ENCODE results near the gene GCNA. TPM values are rescaled to one million over a fixed set of nuclear protein-coding genes. Genes with fewer than 3 reads are reported as not detected.

Gene GCNA
- polyA plus RNA-seq, 1 of the 3 experiments (the other 2 are of a cell fraction) = 1.8 TPM

DNA sequence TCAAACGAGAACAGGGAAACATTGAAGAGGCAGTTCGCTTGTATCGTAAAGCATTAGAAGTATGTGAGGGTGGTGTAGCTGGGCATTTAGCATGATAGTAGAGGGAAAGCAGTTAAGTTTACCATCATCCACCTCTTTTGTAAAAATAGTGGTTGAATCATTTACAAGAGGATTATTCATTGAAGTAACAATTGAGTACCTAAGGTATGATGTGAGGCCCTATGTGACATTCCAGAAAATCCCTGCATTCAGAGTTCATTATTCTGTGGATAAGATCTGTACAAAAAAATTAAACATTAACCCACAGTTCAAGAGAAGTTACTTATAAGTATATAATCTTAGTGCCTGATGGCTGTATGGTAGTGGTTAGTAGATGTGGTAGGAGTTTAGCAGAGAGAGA is 22.2 kb upstream of the GCNA start:
- Histone ChIP-seq H3K9me3 (no peaks in the 10 kb centered on the region), H4K20me1 (ENCODE audit: insufficient read depth) (no peaks in the 10 kb centered on the region; the same call in 1 of the 2 replicates), H3K79me2 (ENCODE audit: insufficient read depth) (peaks cover 36% of the 10 kb centered on the region), H3K4me1 (ENCODE audit: control insufficient read depth in 1 of 2, insufficient read depth in 2 of 2, low read depth in 1 of 2, low read length in 1 of 2) (no peaks in the 10 kb centered on the region), H3K36me3 (replicated peaks in 1 of 2; ENCODE audit: control insufficient read depth in 1 of 2, insufficient read depth in 2 of 2, low read length in 1 of 2) (peaks cover 23 to 41% of the 10 kb centered on the region in 2 experiments), H3F3A (replicated peaks; ENCODE audit: insufficient read depth) (no peaks in the 10 kb centered on the region), H3K9me2 (no peaks in the 10 kb centered on the region), H3K4me2 (no peak overlapping the region), H3K27me3 (ENCODE audit: insufficient read depth) (0 out of 2 replicates have a peak, but pooled peaks cover 13% of the 10 kb centered on the region), H3K9ac (no peak overlapping the region), H3K4me3 (ENCODE audit: low read depth in 2 of 2, low read length in 1 of 2) (no peak overlapping the region), H3K27ac (ENCODE audit: low read depth in 2 of 2, low read length in 1 of 2) (no peak overlapping the region), H2AFZ (ENCODE audit: low read depth) (no peak overlapping the region)
- POLR2A ChIA-PET = no interaction called here
- CTCF ChIA-PET = interaction anchor here (1.1 to 1.9 kb wide), 3 partner anchors 8 to 94 kb away, joined by 3 to 10 read pairs (median 5); no protein-coding TSS in a partner anchor
- 48% methylated on average over 3 of the region's 3 CpGs for WGBS (ENCODE audit: low lambda C conversion rate)
- TF ChIP-seq RCOR1 (IDR thresholded peaks at IDR 0.05; ENCODE audit: low read length) (no peak), REST (IDR thresholded peaks at IDR 0.05; ENCODE audit: low read depth, low read length) (no peak), ELF1 (IDR thresholded peaks at IDR 0.05) (no peak), YY1 (IDR thresholded peaks at IDR 0.05; ENCODE audit: low read depth) (no peak), EP300 (IDR thresholded peaks at IDR 0.05; ENCODE audit: borderline replicate concordance in 1 of 2, low read depth in 1 of 2, low read length in 1 of 2) (no peak), SMC3 (IDR thresholded peaks at IDR 0.05; ENCODE audit: low read depth, low read length) (no peak)
- no peak for DNase-seq

DNA sequence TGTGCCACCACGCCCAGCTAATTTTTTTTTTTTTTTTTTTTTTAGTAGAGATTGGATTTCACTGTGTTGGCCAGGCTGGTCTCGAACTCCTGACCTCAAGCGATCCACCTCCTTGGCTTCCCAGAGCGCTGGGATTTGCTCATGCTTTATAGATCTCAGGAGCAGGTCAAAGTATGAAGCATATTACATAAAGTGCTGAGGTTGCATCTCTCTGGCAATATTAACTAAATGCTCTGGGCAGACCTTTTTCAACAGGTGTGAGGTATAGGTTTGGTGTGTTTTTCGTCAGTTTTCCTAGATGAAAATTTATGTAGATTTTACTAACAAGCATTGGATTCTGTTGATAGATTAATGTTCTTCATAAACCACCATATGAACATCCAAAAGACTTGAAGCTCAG is 19.3 kb upstream of the GCNA start:
- H3K4me3 ChIP-seq (ENCODE audit: low read depth in 2 of 2, low read length in 1 of 2) = no peak overlapping the region
- POLR2A ChIA-PET = no interaction called here
- H2AFZ ChIP-seq (ENCODE audit: low read depth) = no peak overlapping the region
- no peak overlapping the region for H3K9ac ChIP-seq
- no peaks in the 10 kb centered on the region for H3K4me1 ChIP-seq (ENCODE audit: control insufficient read depth in 1 of 2, insufficient read depth in 2 of 2, low read depth in 1 of 2, low read length in 1 of 2)
- H3K9me2 ChIP-seq = no peaks in the 10 kb centered on the region
- H4K20me1 ChIP-seq (ENCODE audit: insufficient read depth) = peaks cover 4% of the 10 kb centered on the region; the same call in 1 of the 2 replicates
- peaks cover 43 to 51% of the 10 kb centered on the region in 2 experiments for H3K36me3 ChIP-seq (replicated peaks in 1 of 2; ENCODE audit: control insufficient read depth in 1 of 2, insufficient read depth in 2 of 2, low read length in 1 of 2)
- no peaks in the 10 kb centered on the region for H3F3A ChIP-seq (replicated peaks; ENCODE audit: insufficient read depth)
- DNase-seq = no peak
- H3K27ac ChIP-seq (ENCODE audit: low read depth in 2 of 2, low read length in 1 of 2) = no peak overlapping the region
- H3K27me3 ChIP-seq (ENCODE audit: insufficient read depth) = peaks cover 7% of the 10 kb centered on the region; the same call in 1 of the 2 replicates
- H3K79me2 ChIP-seq (ENCODE audit: insufficient read depth) = peaks cover 22% of the 10 kb centered on the region
- no peak overlapping the region for H3K4me2 ChIP-seq
- no peaks in the 10 kb centered on the region for H3K9me3 ChIP-seq
- CTCF ChIA-PET = no interaction called here
- 51% methylated on average over 5 of the region's 5 CpGs for WGBS (ENCODE audit: low lambda C conversion rate)
- TF ChIP-seq RAD21 (IDR thresholded peaks at IDR 0.05; ENCODE audit: low read length) = no peak
- no peak for TF ChIP-seq RXRA (IDR thresholded peaks at IDR 0.05; ENCODE audit: borderline replicate concordance, low read depth)
- TF ChIP-seq YY1 (IDR thresholded peaks at IDR 0.05; ENCODE audit: low read depth) = no peak
- no peak for TF ChIP-seq RCOR1 (IDR thresholded peaks at IDR 0.05; ENCODE audit: low read length)
- TF ChIP-seq TEAD4 (IDR thresholded peaks at IDR 0.05; ENCODE audit: borderline replicate concordance, insufficient read depth) = no peak
- TF ChIP-seq EZH2phosphoT487 (IDR thresholded peaks at IDR 0.05; ENCODE audit: borderline replicate concordance, low read depth) = no peak
- TF ChIP-seq MXI1 (IDR thresholded peaks at IDR 0.05; ENCODE audit: low read depth, low read length) = no peak
- TF ChIP-seq CHD2 (IDR thresholded peaks at IDR 0.05; ENCODE audit: low read length, partially characterized antibody) = no peak
- no peak for TF ChIP-seq TCF12 (IDR thresholded peaks at IDR 0.05)
- TF ChIP-seq, protein P1, sequence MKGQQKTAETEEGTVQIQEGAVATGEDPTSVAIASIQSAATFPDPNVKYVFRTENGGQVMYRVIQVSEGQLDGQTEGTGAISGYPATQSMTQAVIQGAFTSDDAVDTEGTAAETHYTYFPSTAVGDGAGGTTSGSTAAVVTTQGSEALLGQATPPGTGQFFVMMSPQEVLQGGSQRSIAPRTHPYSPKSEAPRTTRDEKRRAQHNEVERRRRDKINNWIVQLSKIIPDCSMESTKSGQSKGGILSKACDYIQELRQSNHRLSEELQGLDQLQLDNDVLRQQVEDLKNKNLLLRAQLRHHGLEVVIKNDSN (IDR thresholded peaks at IDR 0.05; ENCODE audit: borderline replicate concordance, low read depth) = no peak
- TF ChIP-seq SIN3A (IDR thresholded peaks at IDR 0.05; ENCODE audit: borderline replicate concordance, low read depth, low read length) = no peak
- no peak for TF ChIP-seq NFIC (IDR thresholded peaks at IDR 0.05; ENCODE audit: borderline replicate concordance)
- TF ChIP-seq, protein P2, sequence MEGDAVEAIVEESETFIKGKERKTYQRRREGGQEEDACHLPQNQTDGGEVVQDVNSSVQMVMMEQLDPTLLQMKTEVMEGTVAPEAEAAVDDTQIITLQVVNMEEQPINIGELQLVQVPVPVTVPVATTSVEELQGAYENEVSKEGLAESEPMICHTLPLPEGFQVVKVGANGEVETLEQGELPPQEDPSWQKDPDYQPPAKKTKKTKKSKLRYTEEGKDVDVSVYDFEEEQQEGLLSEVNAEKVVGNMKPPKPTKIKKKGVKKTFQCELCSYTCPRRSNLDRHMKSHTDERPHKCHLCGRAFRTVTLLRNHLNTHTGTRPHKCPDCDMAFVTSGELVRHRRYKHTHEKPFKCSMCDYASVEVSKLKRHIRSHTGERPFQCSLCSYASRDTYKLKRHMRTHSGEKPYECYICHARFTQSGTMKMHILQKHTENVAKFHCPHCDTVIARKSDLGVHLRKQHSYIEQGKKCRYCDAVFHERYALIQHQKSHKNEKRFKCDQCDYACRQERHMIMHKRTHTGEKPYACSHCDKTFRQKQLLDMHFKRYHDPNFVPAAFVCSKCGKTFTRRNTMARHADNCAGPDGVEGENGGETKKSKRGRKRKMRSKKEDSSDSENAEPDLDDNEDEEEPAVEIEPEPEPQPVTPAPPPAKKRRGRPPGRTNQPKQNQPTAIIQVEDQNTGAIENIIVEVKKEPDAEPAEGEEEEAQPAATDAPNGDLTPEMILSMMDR (IDR thresholded peaks at IDR 0.05) = no peak
- no peak for TF ChIP-seq JUND (IDR thresholded peaks at IDR 0.05)
- TF ChIP-seq SMC3 (IDR thresholded peaks at IDR 0.05; ENCODE audit: low read depth, low read length) = no peak
- TF ChIP-seq USF2 (IDR thresholded peaks at IDR 0.05; ENCODE audit: borderline replicate concordance, low read depth, low read length) = no peak
- TF ChIP-seq TAF1 (IDR thresholded peaks at IDR 0.05; ENCODE audit: borderline replicate concordance, low read depth, low read length) = no peak
